NCI-H524 (cell line): ENCODE measurements around the gene AGAP1.
A peak's percentile ranks its signal among the peaks of the same experiment; 100 is the strongest.
"Not testable (repeated sequence)": the region's sequence is repeated elsewhere in the genome, so short reads cannot be mapped to it uniquely, and the experiment has no call there.

Experiments used
- DNase-seq, 2 experiments: peaks; one replicate each; lab custom pipeline; 2025; lab: John Stamatoyannopoulos, UW

Gene AGAP1

GRCh38 chr2:236128321-236128720 is 634.5 kb downstream of the AGAP1 start:
- DNase-seq, result no peak

GRCh38 chr2:236129935-236130334 is 636.1 kb downstream of the AGAP1 start:
- DNase-seq, result no peak

- peak; percentile 19 to 81 for DNase-seq
Observed at GRCh38 chr2:236130349-236130998, 636.6 kb downstream of the AGAP1 start.

GRCh38 chr2:236131073-236131692 is 637.3 kb downstream of the AGAP1 start:
- DNase-seq, result no peak

GRCh38 chr2:236133410-236134012 is 639.7 kb downstream of the AGAP1 start:
- no peak for DNase-seq

- no peak for DNase-seq
Observed at GRCh38 chr2:236136538-236136937, 642.7 kb downstream of the AGAP1 start.

- DNase-seq, result no peak
Observed at GRCh38 chr2:236137066-236137465, 643.2 kb downstream of the AGAP1 start.

- not testable (repeated sequence) for DNase-seq
Observed at GRCh38 chr2:236141616-236142015, 647.8 kb downstream of the AGAP1 start.

- DNase-seq, result no peak
Observed at GRCh38 chr2:236143811-236144210, 650.0 kb downstream of the AGAP1 start.

- DNase-seq, result no peak
Observed at GRCh38 chr2:236146436-236146835, 652.6 kb downstream of the AGAP1 start.

- no peak for DNase-seq
Observed at GRCh38 chr2:236155406-236155805, 661.6 kb downstream of the AGAP1 start.

GRCh38 chr2:236156095-236156859 is 662.4 kb downstream of the AGAP1 start:
- DNase-seq, result no peak

GRCh38 chr2:236156860-236157194 is 663.0 kb downstream of the AGAP1 start:
- DNase-seq, result no peak

GRCh38 chr2:236157366-236157765 is 663.5 kb downstream of the AGAP1 start:
- DNase-seq, result no peak

- no peak for DNase-seq
Observed at GRCh38 chr2:236157815-236158498, 664.1 kb downstream of the AGAP1 start.

- DNase-seq, result no peak
Observed at GRCh38 chr2:236158969-236159777, 665.3 kb downstream of the AGAP1 start.

- DNase-seq, result no peak
Observed at GRCh38 chr2:236159778-236160170, 665.9 kb downstream of the AGAP1 start.

- no peak for DNase-seq
Observed at GRCh38 chr2:236160366-236161081, 666.7 kb downstream of the AGAP1 start.

GRCh38 chr2:236161082-236161462 is 667.2 kb downstream of the AGAP1 start:
- DNase-seq, result no peak

- no peak for DNase-seq
Observed at GRCh38 chr2:236161531-236161930, 667.7 kb downstream of the AGAP1 start.
